ENCODE data around the gene ACSBG1.

- TF ChIP-seq CTCF (IDR thresholded peaks at IDR 0.05; ENCODE audit: borderline replicate concordance, extremely low read depth, low read length, poor library complexity, severe bottlenecking) (no peak), EZH2 (IDR thresholded peaks at IDR 0.05; ENCODE audit: borderline replicate concordance, low read depth, low read length, severe bottlenecking) (no peak)
Observed at GRCh38 chr15:78133801-78134200, 100.6 kb downstream of the ACSBG1 start.

All from DND-41 (cell line).